AG04449 (cell line): ENCODE measurements around the gene PSMC4.

Source experiments
- CTCF ChIA-PET: fragments of 350-600 bp; formaldehyde crosslinking; extraction: SDS; loops from one replicate; lab custom pipeline; 2021; ENCODE audit warnings: antibody characterized with exemption; lab: Yijun Ruan, JAX
- POLR2A ChIA-PET: fragments of 400-600, 350-600 bp; formaldehyde crosslinking; extraction: SDS; loops from one replicate; lab custom pipeline; 2020; ENCODE audit warnings: antibody characterized with exemption, inconsistent platforms; lab: Yijun Ruan, JAX
- DNase-seq: peaks from one replicate; pipeline ENCODE4 v3.0.0-alpha.2; 2010; ENCODE audit warnings: low read depth, low spot score
- H3K4me3 ChIP-seq: 2 replicates; pipeline ENCODE4 v1.5.1; 2011; ENCODE audit warnings: low read depth, mild to moderate bottlenecking, control low read depth, low read length
- CTCF ChIP-seq: IDR thresholded peaks from one replicate; pipeline ENCODE4 v1.5.1; 2011; ENCODE audit warnings: mild to moderate bottlenecking, moderate library complexity, low read length, control low read depth, inconsistent platforms; ENCODE audit not compliant: insufficient read depth; ENCODE audit errors: missing control alignments

PSMC4 gene

GRCh38 chr19:39927524-39928356 lies 43.2 kb upstream of the PSMC4 start:
- ChIA-PET CTCF (no interaction called here), POLR2A (no interaction called here)
- H3K4me3 ChIP-seq, result no peak overlapping the region
- DNase-seq, result no peak
- TF ChIP-seq CTCF, result no peak

- no peak for TF ChIP-seq CTCF
- DNase-seq, result no peak
- ChIA-PET CTCF (no interaction called here), POLR2A (no interaction called here)
- H3K4me3 ChIP-seq, result no peak overlapping the region
Measured at GRCh38 chr19:39928357-39928725, 42.6 kb upstream of the PSMC4 start.

GRCh38 chr19:39929750-39930149 lies 41.2 kb upstream of the PSMC4 start:
- H3K4me3 ChIP-seq, result no peak overlapping the region
- no peak for DNase-seq
- ChIA-PET CTCF (interaction anchor here (0.7 kb wide), 1 partner anchor 87 kb away, joined by 3 read pairs; no protein-coding TSS in a partner anchor), POLR2A (no interaction called here)
- no peak for TF ChIP-seq CTCF

GRCh38 chr19:39934584-39935363 lies 36.2 kb upstream of the PSMC4 start, which contains the start of gene FCGBP:
Gene FCGBP, minus strand, starts transcription at chr19:39934634.
- ChIA-PET CTCF (no interaction called here), POLR2A (no interaction called here)
- TF ChIP-seq CTCF, result no peak
- no peak within 1 kb of the TSS for H3K4me3 ChIP-seq
- no peak for DNase-seq

- ChIA-PET POLR2A (no interaction called here), CTCF (no interaction called here)
- H3K4me3 ChIP-seq, result no peak overlapping the region
- TF ChIP-seq CTCF, result no peak
- no peak for DNase-seq
Measured at GRCh38 chr19:39935364-39935661, 35.7 kb upstream of the PSMC4 start.

GRCh38 chr19:39936020-39936419 lies 34.9 kb upstream of the PSMC4 start:
- no peak for TF ChIP-seq CTCF
- ChIA-PET CTCF (no interaction called here), POLR2A (no interaction called here)

More at GRCh38 chr19:39936020-39936419, 34.9 kb upstream of the PSMC4 start:
- no peak for DNase-seq
- H3K4me3 ChIP-seq, result no peak overlapping the region
